ENCODE results near the gene GOLGA6L2.

GOLGA6L2 gene, protein sequence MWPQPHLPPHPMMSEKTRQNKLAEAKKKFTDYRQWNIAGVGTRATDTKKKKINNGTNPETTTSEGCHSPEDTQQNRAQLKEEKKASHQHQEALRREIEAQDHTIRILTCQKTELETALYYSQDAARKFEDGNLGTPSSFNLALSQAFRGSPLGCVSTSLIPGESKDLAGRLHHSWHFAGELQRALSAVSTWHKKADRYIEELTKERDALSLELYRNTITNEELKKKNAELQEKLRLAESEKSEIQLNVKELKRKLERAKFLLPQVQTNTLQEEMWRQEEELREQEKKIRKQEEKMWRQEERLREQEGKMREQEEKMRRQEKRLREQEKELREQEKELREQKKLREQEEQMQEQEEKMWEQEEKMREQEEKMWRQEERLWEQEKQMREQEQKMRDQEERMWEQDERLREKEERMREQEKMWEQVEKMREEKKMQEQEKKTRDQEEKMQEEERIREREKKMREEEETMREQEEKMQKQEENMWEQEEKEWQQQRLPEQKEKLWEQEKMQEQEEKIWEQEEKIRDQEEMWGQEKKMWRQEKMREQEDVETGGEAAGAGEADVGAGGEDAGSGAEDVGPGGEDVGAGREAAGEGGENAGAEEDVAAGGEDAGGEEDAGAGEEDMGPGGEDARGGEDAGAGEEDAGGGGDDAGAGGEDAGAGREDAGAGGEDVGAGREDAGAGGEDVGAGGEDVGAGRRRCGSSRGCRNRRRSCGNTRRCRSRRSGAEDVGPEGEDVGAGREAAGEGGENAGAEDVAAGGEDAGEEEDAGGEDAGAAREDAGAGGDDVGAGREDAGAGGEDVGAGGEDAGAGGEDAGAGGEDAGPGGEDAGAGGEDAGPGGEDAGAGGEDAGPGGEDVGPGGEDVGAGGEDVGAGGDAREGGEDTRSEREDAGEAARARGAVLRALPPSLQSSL

DNA sequence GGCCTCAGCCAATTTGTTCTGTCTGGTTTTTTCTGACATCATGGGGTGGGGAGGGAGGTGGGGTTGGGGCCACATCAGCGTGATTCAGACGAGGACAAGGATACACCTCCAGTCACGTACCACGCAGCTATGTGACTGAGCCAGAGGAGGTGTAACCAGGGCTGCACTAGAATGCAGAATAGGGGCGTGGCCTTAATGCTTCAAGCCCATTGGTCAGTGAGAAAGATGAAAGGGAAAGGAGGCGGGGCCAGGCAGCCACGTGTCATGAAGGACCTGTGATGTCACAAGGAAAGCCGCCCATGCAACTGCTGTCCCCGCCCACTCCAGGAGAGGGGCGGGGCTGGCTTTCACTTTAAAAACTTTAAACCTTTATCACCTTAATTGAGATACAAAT, at the start of gene GOLGA6L2:
Gene GOLGA6L2 (minus strand): TSS at position 137 of the 394 bp plus-strand sequence. CDS start 62 bp downstream, at position 75.
- TF ChIP-seq, protein P1, sequence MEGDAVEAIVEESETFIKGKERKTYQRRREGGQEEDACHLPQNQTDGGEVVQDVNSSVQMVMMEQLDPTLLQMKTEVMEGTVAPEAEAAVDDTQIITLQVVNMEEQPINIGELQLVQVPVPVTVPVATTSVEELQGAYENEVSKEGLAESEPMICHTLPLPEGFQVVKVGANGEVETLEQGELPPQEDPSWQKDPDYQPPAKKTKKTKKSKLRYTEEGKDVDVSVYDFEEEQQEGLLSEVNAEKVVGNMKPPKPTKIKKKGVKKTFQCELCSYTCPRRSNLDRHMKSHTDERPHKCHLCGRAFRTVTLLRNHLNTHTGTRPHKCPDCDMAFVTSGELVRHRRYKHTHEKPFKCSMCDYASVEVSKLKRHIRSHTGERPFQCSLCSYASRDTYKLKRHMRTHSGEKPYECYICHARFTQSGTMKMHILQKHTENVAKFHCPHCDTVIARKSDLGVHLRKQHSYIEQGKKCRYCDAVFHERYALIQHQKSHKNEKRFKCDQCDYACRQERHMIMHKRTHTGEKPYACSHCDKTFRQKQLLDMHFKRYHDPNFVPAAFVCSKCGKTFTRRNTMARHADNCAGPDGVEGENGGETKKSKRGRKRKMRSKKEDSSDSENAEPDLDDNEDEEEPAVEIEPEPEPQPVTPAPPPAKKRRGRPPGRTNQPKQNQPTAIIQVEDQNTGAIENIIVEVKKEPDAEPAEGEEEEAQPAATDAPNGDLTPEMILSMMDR (conservative IDR thresholded peaks at IDR 0.05; ENCODE audit: low read depth, low read length) = no peak
- H3K4me3 ChIP-seq (ENCODE audit: low read depth, low read length) = no peak within 1 kb of the TSS
- no peak for DNase-seq (ENCODE audit: low read depth)

DNA sequence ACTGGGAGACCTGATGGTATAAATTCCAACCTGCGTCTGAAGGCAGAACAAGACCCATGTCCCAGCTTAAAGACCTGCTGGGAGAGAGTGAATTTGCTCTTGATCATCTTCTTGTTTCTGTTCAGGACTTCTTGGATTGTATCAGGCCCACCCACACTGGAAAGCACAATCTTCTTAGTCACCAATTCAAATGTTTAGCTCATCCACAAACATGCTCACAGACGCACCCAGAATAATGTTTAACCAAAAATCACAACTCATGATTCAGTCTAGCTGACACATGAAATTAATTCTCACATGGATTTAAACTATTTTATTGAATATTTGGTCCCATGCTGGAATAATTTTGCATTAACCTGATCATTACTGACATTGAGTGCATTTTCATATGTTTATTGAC, 37.8 kb upstream of the GOLGA6L2 start:
- TF ChIP-seq, protein P1 (conservative IDR thresholded peaks at IDR 0.05; ENCODE audit: low read depth, low read length) = no peak

DNA sequence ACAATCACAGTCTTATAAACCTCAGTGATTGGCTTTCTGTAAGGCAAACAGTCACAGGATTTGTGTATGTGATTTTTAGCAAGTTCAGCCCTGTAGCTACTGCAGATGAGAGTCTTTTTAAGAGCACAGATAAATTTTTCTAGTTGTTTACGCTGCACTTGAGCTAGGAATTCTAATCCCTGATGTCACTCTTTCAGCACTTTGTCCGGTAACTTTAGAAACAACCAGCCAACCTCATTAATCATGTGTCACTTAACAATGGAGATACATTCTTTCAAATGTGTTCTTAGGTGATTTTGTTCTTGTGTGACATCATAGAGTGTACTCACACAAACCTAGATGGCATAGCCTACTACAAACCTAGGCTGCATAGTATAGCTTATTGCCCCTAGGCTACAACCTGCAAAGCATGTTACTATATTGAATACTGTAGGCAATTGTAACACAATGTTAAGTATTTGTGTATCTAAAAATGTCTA, 36.8 kb upstream of the GOLGA6L2 start:
- no peak overlapping the region for H3K4me3 ChIP-seq (ENCODE audit: low read depth, low read length)
- no peak for DNase-seq (ENCODE audit: low read depth)
- TF ChIP-seq, protein P1 (conservative IDR thresholded peaks at IDR 0.05; ENCODE audit: low read depth, low read length) = no peak

More for the DNA sequence above, 37.8 kb upstream of the GOLGA6L2 start:
- H3K4me3 ChIP-seq (ENCODE audit: low read depth, low read length) = no peak overlapping the region
- no peak for DNase-seq (ENCODE audit: low read depth)

DNA sequence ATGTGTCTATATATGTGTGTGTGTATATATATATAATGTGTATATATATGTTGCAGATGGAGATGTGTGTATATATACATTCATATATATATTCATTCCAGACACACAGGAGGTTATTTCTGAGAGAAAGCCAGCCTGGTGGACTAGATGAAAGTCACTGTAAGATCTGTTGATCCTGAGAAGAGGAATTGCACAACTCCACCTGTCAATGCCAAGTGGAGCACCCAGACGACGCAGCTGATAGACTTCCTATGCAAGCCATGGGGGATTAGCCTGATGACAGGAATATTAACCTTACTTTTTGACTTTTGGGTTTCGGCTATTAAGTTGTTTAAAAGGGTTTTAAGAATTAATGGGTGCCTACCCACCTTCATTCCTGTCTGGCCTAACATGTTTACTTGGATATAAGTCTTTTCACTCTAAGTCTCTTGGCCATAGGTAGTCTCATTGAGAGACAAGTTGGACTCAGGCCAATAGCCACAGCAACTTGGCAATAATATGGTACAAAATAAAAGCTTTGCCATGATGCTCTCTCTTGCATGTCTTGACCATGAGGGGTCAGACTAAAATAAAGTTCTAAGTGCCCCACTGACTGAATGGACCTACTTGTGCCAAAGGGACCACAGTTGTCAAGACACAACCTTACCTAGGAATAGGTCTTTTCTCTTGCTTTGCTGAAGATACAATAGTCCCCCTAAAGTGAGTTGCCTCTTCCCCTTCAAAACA, 35.9 kb upstream of the GOLGA6L2 start:
- TF ChIP-seq, protein P1 (conservative IDR thresholded peaks at IDR 0.05; ENCODE audit: low read depth, low read length) = no peak
- H3K4me3 ChIP-seq (ENCODE audit: low read depth, low read length) = no peak overlapping the region
- no peak for DNase-seq (ENCODE audit: low read depth)

DNA sequence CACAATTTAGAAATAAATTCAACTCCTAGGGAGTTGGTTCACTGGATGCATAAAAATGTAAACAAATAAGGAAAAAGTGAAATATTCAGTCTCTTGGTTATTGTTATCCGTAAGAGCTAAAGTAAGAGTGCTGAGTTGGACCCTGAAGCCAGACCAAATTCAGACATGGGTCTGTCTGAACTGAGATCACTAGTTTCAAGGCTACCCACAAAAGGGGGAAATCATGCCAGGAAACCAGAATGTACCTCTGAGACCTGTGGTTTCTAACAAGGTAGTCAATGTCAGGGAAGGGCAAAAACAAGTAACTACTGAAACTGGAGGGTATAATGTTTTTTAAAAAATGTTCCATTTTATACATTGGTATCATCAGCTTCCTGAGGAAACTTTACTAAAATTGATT, 35.2 kb upstream of the GOLGA6L2 start:
- H3K4me3 ChIP-seq (ENCODE audit: low read depth, low read length) = no peak overlapping the region
- TF ChIP-seq, protein P1 (conservative IDR thresholded peaks at IDR 0.05; ENCODE audit: low read depth, low read length) = no peak

DNA sequence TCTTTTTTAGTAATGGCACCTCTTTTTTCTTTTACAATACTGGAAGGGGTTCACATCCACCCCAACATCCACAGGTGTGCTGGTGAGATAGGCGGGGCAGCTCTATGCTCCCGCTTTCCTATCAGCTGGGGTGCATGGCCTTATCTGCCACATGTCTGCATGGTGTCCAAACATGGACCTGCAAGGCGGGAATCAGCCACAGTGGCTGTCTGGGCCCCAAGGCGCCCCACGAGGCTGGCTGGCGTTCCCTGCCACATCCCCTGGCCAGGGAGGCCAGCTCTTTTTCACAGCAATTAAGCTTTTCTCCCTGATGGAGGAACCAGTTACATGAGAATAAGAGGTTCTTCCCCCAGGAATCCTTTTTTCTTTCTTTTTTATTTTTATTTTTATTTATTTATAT, 30.9 kb upstream of the GOLGA6L2 start:
- no peak for DNase-seq (ENCODE audit: low read depth)
- TF ChIP-seq, protein P1 (conservative IDR thresholded peaks at IDR 0.05; ENCODE audit: low read depth, low read length) = no peak
- no peak overlapping the region for H3K4me3 ChIP-seq (ENCODE audit: low read depth, low read length)

More for the DNA sequence above, 35.2 kb upstream of the GOLGA6L2 start:
- DNase-seq (ENCODE audit: low read depth) = no peak
